GM23338 (cell line): ENCODE data around the gene CPTP. TPM values are rescaled to one million over a fixed set of nuclear protein-coding genes. Genes with fewer than 3 reads are reported as not detected.

Experiments used
- ATAC-seq: fragments of 200-7000 bp; cut with Tn5 transposase; 3 replicates; pipeline ENCODE4 v1.9.1; 2020
- DNase-seq: peaks from one replicate; pipeline ENCODE4 v3.0.0-alpha.2; 2015; ENCODE audit warnings: low spot score
- H2AFZ ChIP-seq: fragments of 200-600 bp; sonication (generic); 2 replicates; pipeline ENCODE4 v1.8.0; 2016; ENCODE audit warnings: antibody characterized with exemption, mild to moderate bottlenecking, moderate library complexity
- H3F3A ChIP-seq: fragments of 200-600 bp; sonication (generic); replicated peaks from 2 replicates; pipeline ENCODE4 v1.8.0; 2017; ENCODE audit warnings: antibody characterized with exemption, mixed run types, low read depth
- H3K27ac ChIP-seq: fragments of 200-600 bp; sonication (generic); 2 replicates; pipeline ENCODE4 v1.6.1; 2016; ENCODE audit warnings: low read depth
- H3K27me3 ChIP-seq: fragments of 200-600 bp; sonication (generic); 2 replicates; pipeline ENCODE4 v1.8.0; 2016; ENCODE audit warnings: mild to moderate bottlenecking, mixed run types, moderate library complexity; ENCODE audit not compliant: insufficient read depth
- H3K36me3 ChIP-seq: fragments of 200-600 bp; sonication (generic); 2 replicates; pipeline ENCODE4 v1.8.0; 2016; ENCODE audit warnings: mild to moderate bottlenecking; ENCODE audit not compliant: insufficient read depth
- H3K4me1 ChIP-seq: fragments of 200-600 bp; sonication (generic); 2 replicates; pipeline ENCODE4 v1.8.0; 2016; ENCODE audit warnings: mild to moderate bottlenecking, moderate library complexity; ENCODE audit not compliant: insufficient read depth
- H3K4me2 ChIP-seq: fragments of 200-600 bp; sonication (generic); 2 replicates; pipeline ENCODE4 v1.7.1; 2017; ENCODE audit warnings: mixed run types
- H3K4me3 ChIP-seq: fragments of 200-600 bp; sonication (generic); 2 replicates; pipeline ENCODE4 v1.6.1; 2016; ENCODE audit warnings: mixed run types
- H3K79me2 ChIP-seq: fragments of 200-600 bp; sonication (generic); replicated peaks from 2 replicates; pipeline ENCODE4 v1.8.0; 2017; ENCODE audit warnings: mild to moderate bottlenecking; ENCODE audit not compliant: insufficient read depth
- H3K9me2 ChIP-seq: fragments of 200-600 bp; sonication (generic); 2 replicates; pipeline ENCODE4 v1.8.0; 2017; ENCODE audit not compliant: insufficient read depth
- H4K20me1 ChIP-seq: fragments of 200-600 bp; sonication (generic); replicated peaks from 2 replicates; pipeline ENCODE4 v1.8.0; 2017; ENCODE audit warnings: mild to moderate bottlenecking; ENCODE audit not compliant: insufficient read depth
- H3K27ac Mint-ChIP-seq: 2 replicates; pipeline ENCODE4 v1.8.0; 2020; ENCODE audit warnings: inconsistent platforms, mild to moderate bottlenecking, moderate library complexity, mixed read lengths
- H3K27me3 Mint-ChIP-seq: 3 replicates; pipeline ENCODE4 v1.8.0; 2022; ENCODE audit warnings: low read depth, mild to moderate bottlenecking, moderate library complexity, mixed read lengths, inconsistent platforms; ENCODE audit not compliant: insufficient read depth, poor library complexity
- H3K36me3 Mint-ChIP-seq: 3 replicates; pipeline ENCODE4 v1.8.0; 2021; ENCODE audit warnings: low read depth, mild to moderate bottlenecking, inconsistent platforms, moderate library complexity, mixed read lengths
- H3K4me1 Mint-ChIP-seq: 3 replicates; pipeline ENCODE4 v1.8.0; 2020; ENCODE audit warnings: mild to moderate bottlenecking, inconsistent platforms, mixed read lengths
- H3K4me3 Mint-ChIP-seq: 3 replicates; pipeline ENCODE4 v1.8.0; 2021; ENCODE audit warnings: moderate library complexity, mild to moderate bottlenecking, inconsistent platforms, mixed read lengths
- H3K9me3 Mint-ChIP-seq: 3 replicates; pipeline ENCODE4 v1.8.0; 2020; ENCODE audit warnings: moderate library complexity, mild to moderate bottlenecking, inconsistent platforms, mixed read lengths
- CREB1 ChIP-seq: fragments of 250-450 bp; sonication (Bioruptor Pico); IDR thresholded peaks from 2 replicates; pipeline ENCODE4 v1.5.0; 2020; ENCODE audit warnings: low read depth, mild to moderate bottlenecking, moderate library complexity
- EZH2 ChIP-seq: fragments of 200-600 bp; sonication (generic); IDR thresholded peaks from one replicate; pipeline ENCODE4 v1.8.0; 2017; ENCODE audit warnings: antibody characterized with exemption, mild to moderate bottlenecking, low read depth; ENCODE audit not compliant: unreplicated experiment
- POLR2AphosphoS5 ChIP-seq: IDR thresholded peaks from 2 replicates; pipeline ENCODE4 v1.6.1; 2016; ENCODE audit warnings: antibody characterized with exemption, low read depth
- ZNF462 ChIP-seq: fragments of 250-450 bp; sonication (Bioruptor Pico); IDR thresholded peaks from 2 replicates; pipeline ENCODE4 v1.5.0; 2020; ENCODE audit warnings: mild to moderate bottlenecking, moderate library complexity
- polyA plus RNA-seq: library from polyadenylated mRNA; unstranded; fragments of >200 nt; fragmentation: Nextera tagmentation; extraction: Ambion mirVana; gene quantifications from 2 replicates; pipeline ENCODE4 v1.2.1, GENCODE V29; 2016
- total RNA-seq: library from RNA; depleted of rRNA; stranded (reverse); fragments of >200 nt; shearing (Covaris generic); gene quantifications from 2 replicates; pipeline ENCODE4 v1.2.3, GENCODE V29; 2014

The CPTP gene
- total and polyA plus RNA-seq, 2 experiments from 2014 or later, result 8.1 to 13.5 TPM

DNA sequence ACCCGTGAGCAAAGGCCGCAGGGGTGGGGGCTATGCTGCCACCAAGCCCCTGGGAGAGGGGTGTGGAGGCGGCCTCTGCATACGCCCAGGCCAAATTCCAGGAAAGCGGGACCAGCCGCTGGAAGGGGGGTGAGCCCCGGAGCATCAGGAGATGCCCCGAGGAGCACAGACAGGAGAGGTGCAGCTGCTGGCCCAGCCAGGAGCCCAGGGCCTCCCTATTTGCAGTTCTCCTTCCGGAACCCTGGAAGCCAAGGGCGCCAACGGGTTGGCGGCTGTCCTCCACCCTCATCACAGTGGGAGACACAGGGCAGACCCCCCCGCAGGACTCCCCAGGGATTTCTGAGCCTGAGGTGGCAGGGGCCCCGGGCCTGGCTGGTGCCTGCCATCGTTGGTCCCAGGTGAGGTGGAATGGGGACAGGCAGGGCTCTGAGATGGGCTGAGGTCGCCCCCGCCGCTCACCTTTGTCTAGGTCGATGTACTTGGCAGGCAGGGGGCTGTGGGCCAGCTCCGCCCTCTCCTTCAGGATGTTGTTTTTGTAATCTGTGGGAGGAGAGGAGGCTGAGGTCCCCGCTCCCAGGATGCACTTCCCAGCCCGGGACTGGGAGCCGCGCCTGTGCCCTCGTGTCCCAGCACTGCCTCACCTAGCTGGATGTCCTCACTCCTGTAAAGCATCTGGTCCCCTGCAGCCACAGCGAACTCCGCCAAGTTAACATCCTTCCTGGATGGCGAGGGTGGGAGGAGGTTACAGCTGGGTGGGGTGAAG is 29.0 kb downstream of the CPTP start:
- Mint-ChIP-seq H3K27ac (no peak overlapping the region), H3K27me3 (peaks cover 34% of the 10 kb centered on the region), H3K36me3 (no peaks in the 10 kb centered on the region), H3K4me1 (peaks cover 23% of the 10 kb centered on the region), H3K9me3 (no peaks in the 10 kb centered on the region), H3K4me3 (peak overlapping the region; percentile 74)
- Histone ChIP-seq H3K36me3 (no peaks in the 10 kb centered on the region), H3K79me2 (no peaks in the 10 kb centered on the region), H3K9me2 (no peaks in the 10 kb centered on the region), H4K20me1 (no peaks in the 10 kb centered on the region; the same call in 1 of the 2 replicates), H3F3A (peaks cover 25% of the 10 kb centered on the region), H3K4me1 (peaks cover 31% of the 10 kb centered on the region), H3K27me3 (peaks cover 28% of the 10 kb centered on the region), H3K4me3 (peak overlapping the region; percentile 69), H3K4me2 (peak overlapping the region; percentile 90), H2AFZ (no peak overlapping the region), H3K27ac (no peak overlapping the region)
- DNase-seq (peak; percentile 80), ATAC-seq (peak; percentile 39)
- TF ChIP-seq POLR2AphosphoS5 (peak; percentile 35; the same call in 1 of the 2 replicates), CREB1 (CRISPR knock-in tag) (no peak)

DNA sequence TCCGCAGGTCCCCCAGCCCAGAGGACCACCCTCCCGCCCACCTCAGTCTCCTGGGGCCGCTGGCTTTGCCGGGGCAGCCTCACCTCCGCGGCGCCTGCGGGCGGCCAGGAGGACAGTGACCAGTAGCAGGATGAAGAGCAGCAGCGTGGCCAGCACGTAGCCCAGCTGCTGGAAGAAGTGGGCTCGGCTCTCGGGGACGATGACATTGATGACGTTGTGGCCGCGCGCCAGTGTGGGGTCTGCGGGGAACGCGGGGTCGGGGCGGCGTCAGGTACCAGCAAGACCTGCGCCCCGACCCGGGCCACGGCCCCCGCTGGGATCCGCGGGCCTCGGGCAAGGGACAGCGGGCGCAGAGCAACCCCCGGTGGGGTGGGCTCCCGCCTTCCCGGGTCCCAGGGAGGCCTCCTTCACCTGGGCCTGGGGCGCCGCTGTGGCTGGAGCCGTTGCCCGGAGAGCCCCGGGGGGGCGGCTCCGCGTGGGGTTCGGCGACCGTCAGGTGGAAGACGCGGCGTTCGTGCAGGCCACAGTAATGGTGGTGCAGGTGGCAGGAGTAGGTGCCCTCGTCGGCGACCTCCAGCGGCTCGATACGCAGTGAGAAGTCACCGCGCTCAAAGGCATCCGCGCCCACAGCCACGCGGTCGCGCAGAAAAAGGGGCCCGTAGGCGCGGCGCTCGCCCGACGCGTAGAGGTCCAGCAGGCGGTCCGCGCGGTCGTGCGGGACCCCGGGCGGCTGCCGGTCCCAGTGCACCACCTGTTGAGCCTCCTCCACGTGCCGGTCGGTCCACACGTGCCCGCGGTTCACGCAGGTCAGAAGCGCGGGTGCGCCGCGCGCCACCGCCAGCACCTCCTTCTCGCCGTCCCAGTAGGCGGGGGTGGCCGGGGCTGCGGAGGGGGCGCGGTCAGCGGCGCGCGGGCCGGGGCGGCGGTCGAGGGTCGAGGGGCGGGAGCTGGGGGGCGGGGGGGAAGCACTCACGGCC is 30.0 kb downstream of the CPTP start:
- ATAC-seq, result no peak
- peak overlapping the region; percentile 74 for H3K4me3 Mint-ChIP-seq
- H3K9me3 Mint-ChIP-seq, result no peaks in the 10 kb centered on the region
- DNase-seq, result no peak
- no peak overlapping the region for H3K27ac ChIP-seq
- peak overlapping the region; percentile 69 for H3K4me3 ChIP-seq
- no peak overlapping the region for H2AFZ ChIP-seq
- H3K36me3 Mint-ChIP-seq, result no peaks in the 10 kb centered on the region
- H3K79me2 ChIP-seq, result no peaks in the 10 kb centered on the region
- TF ChIP-seq ZNF462 (CRISPR knock-in tag), result no peak
- peak; percentile 53 for TF ChIP-seq EZH2
- H3K27me3 ChIP-seq, result peaks cover 28% of the 10 kb centered on the region
- H4K20me1 ChIP-seq, result no peaks in the 10 kb centered on the region; the same call in 1 of the 2 replicates
- no peaks in the 10 kb centered on the region for H3K9me2 ChIP-seq
- H3K27me3 Mint-ChIP-seq, result peaks cover 39% of the 10 kb centered on the region
- peaks cover 32% of the 10 kb centered on the region for H3K4me1 ChIP-seq
- peak overlapping the region; percentile 90 for H3K4me2 ChIP-seq
- peaks cover 27% of the 10 kb centered on the region for H3K4me1 Mint-ChIP-seq
- no peaks in the 10 kb centered on the region for H3K36me3 ChIP-seq
- H3K27ac Mint-ChIP-seq, result no peak overlapping the region
- peaks cover 25% of the 10 kb centered on the region for H3F3A ChIP-seq
